Vagina (tissue), 2 donors: ENCODE data around the gene RND1.

ENCODE experiments used
- POLR2A ChIP-seq, 2 donors: fragments of 450-650 bp; IDR thresholded peaks; one replicate each; pipeline ENCODE4 v1.6.1; 2017; ENCODE audit warnings: antibody characterized with exemption in 2 of 2, mild to moderate bottlenecking in 2 of 2, moderate library complexity in 2 of 2
- POLR2AphosphoS5 ChIP-seq, 2 donors: sonication (generic); formaldehyde crosslinking; IDR thresholded peaks; one replicate each; pipeline ENCODE4 v1.9.0; 2017; ENCODE audit warnings: antibody characterized with exemption in 2 of 2, mild to moderate bottlenecking in 2 of 2, low read depth in 1 of 2; ENCODE audit not compliant: insufficient read depth in 1 of 2
- TF ChIP-seq, protein P1 (sequence below), 3 experiments: fragments of 450-650 bp in 2 of 3; fragments of 200-600 bp in 1 of 3; sonication (generic) in 1 of 3; IDR thresholded peaks; one replicate each; pipeline ENCODE4 v1.5.1; 2017 to 2019; ENCODE audit warnings: antibody characterized with exemption in 3 of 3, mild to moderate bottlenecking in 2 of 3, moderate library complexity in 2 of 3

- TF ChIP-seq POLR2A (IDR thresholded peaks at IDR 0.05) = no peak
- TF ChIP-seq, protein P1, sequence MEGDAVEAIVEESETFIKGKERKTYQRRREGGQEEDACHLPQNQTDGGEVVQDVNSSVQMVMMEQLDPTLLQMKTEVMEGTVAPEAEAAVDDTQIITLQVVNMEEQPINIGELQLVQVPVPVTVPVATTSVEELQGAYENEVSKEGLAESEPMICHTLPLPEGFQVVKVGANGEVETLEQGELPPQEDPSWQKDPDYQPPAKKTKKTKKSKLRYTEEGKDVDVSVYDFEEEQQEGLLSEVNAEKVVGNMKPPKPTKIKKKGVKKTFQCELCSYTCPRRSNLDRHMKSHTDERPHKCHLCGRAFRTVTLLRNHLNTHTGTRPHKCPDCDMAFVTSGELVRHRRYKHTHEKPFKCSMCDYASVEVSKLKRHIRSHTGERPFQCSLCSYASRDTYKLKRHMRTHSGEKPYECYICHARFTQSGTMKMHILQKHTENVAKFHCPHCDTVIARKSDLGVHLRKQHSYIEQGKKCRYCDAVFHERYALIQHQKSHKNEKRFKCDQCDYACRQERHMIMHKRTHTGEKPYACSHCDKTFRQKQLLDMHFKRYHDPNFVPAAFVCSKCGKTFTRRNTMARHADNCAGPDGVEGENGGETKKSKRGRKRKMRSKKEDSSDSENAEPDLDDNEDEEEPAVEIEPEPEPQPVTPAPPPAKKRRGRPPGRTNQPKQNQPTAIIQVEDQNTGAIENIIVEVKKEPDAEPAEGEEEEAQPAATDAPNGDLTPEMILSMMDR (IDR thresholded peaks at IDR 0.05) = no peak
- TF ChIP-seq POLR2AphosphoS5 (IDR thresholded peaks at IDR 0.05; ENCODE audit: insufficient read depth in 1 of 2, low read depth in 1 of 2) = no peak
These were observed 41.6 kb downstream of the RND1 start for GRCh38 chr12:48824112-48824511.
